Ureter (tissue), 1 donor: ENCODE results near the gene VAT1. TPM values are rescaled to one million over a fixed set of nuclear protein-coding genes. Genes with fewer than 3 reads are reported as not detected.
"Not testable (repeated sequence)": the region's sequence is repeated elsewhere in the genome, so short reads cannot be mapped to it uniquely, and the experiment has no call there.

Source experiments
- DNase-seq: peaks from one replicate; pipeline ENCODE4 v3.0.0-alpha.2; 2020; ENCODE audit warnings: low spot score
- total RNA-seq: library from RNA; stranded (reverse); gene quantifications from one replicate; pipeline ENCODE4 v1.2.4, GENCODE V29; 2023
- donor health status: DM: yes; HTN: yes; CAD: no.

VAT1 gene
- total RNA-seq, 1 donor from 2014 or later = 128 TPM

- not testable (repeated sequence) for DNase-seq
Observed at GRCh38 chr17:42973323-42973722, 48.9 kb downstream of the VAT1 start.

GRCh38 chr17:42971589-42971988 lies 50.6 kb downstream of the VAT1 start:
- DNase-seq = no peak

- DNase-seq = no peak
Observed at GRCh38 chr17:42969001-42969581, 53.1 kb downstream of the VAT1 start.

GRCh38 chr17:42967925-42968324 lies 54.3 kb downstream of the VAT1 start:
- no peak for DNase-seq

Other genes with a start within 250 kb of the VAT1 start
- 54.0 TPM for gene VPS25, start 248.9 kb downstream of the VAT1 start, total RNA-seq
- not detected for gene WNK4, start 241.8 kb downstream of the VAT1 start, total RNA-seq
- 80.4 TPM for gene COA3, start 223.7 kb downstream of the VAT1 start, total RNA-seq
- gene CNTD1, start 223.5 kb downstream of the VAT1 start, total RNA-seq = 0.75 TPM
- 101 TPM for gene BECN1, start 198.1 kb downstream of the VAT1 start, total RNA-seq
- 113 TPM for gene PSME3, start 189.0 kb downstream of the VAT1 start, total RNA-seq
- 3.6 TPM for gene AOC2, start 177.8 kb downstream of the VAT1 start, total RNA-seq
- 89.9 TPM for gene AOC3, start 171.2 kb downstream of the VAT1 start, total RNA-seq
- not detected for gene G6PC1, start 121.6 kb downstream of the VAT1 start, total RNA-seq
- 69.1 TPM for gene AARSD1, start 57.9 kb downstream of the VAT1 start, total RNA-seq
- gene PTGES3L, start 42.3 kb downstream of the VAT1 start, total RNA-seq = 2.7 TPM
- gene RUNDC1, start 41.8 kb downstream of the VAT1 start, total RNA-seq = 24.7 TPM
- 1,133 TPM for gene RPL27, start 24.0 kb downstream of the VAT1 start, total RNA-seq
- 30.5 TPM for gene IFI35, start 15.6 kb downstream of the VAT1 start, total RNA-seq
- 3.0 TPM for gene RND2, start 2.8 kb upstream of the VAT1 start, total RNA-seq
- gene BRCA1, start 103.0 kb upstream of the VAT1 start, total RNA-seq = 9.7 TPM
- 84.7 TPM for gene NBR1, start 148.8 kb upstream of the VAT1 start, total RNA-seq
- gene TMEM106A, start 189.5 kb upstream of the VAT1 start, total RNA-seq = 15.5 TPM
- not detected for gene CCDC200, start 206.2 kb upstream of the VAT1 start, total RNA-seq
- gene RNU2-1, start 211.6 kb upstream of the VAT1 start, total RNA-seq = 1,456 TPM